ENCODE measurements around the gene OXTR. TPM values are rescaled to one million over a fixed set of nuclear protein-coding genes. Genes with fewer than 3 reads are reported as not detected.
A peak's percentile ranks its signal among the peaks of the same experiment; 100 is the strongest.

OXTR gene
- polyA plus RNA-seq, 3 donors: 1.0 to 1.5 (median 1.1) TPM

DNA sequence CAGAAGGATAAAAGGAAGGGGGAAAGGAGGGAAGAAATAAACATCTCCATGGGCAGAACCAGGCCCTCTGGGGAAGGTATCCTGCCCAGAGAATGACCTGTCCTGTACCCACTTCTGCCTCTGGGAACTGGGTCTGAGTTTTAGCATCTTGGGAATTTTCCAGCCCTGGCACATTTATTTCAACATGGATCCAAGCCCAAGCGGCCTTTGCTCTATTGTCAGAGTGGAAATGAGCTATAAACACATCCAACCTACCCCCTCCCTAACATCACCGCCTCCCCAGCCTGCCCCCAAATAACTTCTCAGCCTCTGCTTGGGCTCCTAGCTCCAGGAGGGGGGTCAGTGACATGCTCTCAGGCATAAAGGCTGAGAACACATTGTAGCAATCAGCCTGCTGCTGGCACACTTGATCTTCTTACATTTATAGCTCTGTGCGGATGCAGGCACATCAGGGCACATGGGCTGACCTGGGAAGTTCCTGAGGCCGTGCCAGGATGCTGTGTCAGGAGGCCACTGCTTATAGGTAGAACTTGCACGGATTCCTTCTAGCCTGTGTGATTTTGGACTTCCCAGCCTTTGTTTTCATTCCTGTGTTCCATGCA lies 4.6 kb upstream of the OXTR start:
- no peak for DNase-seq (ENCODE audit: extremely low read depth in 1 of 11, low read depth in 9 of 11, low spot score in 4 of 11)

DNA sequence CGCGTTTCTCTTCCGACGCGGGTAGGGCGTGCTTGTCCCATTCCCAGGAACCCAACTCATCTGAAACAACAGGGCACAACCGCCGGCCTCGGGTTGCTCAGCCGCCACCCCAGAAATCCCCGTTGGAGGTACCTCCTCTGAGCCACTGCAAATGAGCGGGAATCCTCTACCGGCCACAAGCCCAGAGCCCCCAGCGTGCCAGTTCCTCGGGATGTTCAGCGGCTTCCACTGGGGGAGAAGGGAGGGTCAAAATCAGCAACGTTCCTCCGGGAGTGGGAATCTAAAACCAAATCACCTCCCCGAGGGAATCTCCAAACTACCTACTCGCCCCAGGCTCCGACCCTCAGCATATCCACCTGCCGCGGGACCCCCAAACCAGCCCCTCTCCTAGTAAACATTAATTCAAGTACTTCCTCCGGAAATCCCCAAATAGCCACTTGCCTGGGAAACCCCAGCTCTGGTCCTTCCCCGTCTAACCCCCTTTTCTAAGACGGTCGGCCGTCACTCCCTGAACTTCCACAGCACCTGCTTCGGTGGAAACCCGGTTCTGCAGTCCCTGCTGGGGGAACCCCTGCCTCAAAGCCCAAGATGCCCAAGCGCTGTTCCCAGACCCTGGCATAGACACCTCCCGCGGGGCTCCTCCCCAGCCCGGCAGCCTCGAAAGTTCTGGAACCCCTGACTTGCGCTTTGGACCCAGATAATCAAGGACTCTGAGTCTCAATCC lies 887 bp downstream of the OXTR start:
- no peak for DNase-seq (ENCODE audit: extremely low read depth in 1 of 11, low read depth in 9 of 11, low spot score in 4 of 11)

DNA sequence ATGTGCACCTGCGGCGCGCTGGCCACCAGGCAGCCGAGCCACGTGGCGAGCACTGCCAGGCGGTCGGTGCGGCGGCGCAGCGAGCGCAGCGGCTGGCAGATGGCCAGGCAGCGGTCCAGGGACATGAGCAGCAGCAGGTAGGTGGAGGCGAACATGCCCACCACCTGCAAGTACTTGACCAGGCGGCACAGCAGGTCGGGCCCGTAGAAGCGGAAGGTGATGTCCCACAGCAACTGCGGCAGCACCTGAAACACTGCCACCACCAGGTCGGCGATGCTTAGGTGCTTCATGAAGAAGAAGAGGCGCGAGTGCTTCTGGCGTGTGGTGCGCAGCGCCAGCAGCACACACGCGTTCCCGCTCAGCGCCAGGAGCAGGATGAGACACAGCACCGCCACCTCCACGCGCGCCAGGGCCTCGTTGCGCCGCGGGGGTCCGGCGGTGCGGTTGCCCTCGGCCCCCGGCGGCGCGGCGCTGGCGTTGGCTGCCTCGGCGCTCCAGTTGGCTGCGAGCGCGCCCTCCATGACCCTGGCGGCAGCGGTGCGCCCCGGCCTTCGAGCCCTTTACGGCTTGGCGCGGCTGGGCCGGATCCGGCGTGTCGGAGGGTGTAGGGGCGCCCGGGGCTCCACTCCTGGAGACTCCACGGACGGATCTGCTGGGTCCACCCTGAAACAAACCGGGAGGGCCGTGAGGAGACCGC lies 1.6 kb downstream of the OXTR start:
- peak in 1 of 11 donors; percentile 32 for DNase-seq (ENCODE audit: extremely low read depth in 1 of 11, low read depth in 9 of 11, low spot score in 4 of 11)

DNA sequence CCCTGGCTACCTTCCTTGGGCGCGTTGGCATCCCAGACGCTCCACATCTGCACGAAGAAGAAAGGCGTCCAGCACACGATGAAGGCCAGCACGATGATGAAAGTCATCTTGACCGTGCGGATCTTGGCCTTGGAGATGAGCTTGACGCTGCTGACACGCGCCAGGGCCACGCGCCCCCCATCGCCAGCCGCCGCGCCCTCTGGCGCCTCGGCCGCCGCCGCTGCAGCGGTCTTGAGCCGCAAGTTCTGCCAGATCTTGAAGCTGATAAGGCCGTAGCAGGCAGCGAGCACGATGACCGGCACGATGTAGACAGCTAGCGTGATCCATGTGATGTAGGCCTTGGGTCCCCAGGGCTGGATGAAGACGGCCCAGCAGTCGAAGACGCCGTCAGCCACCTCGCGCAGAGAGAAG lies 2.2 kb downstream of the OXTR start:
- DNase-seq (ENCODE audit: extremely low read depth in 1 of 11, low read depth in 9 of 11, low spot score in 4 of 11): no peak

DNA sequence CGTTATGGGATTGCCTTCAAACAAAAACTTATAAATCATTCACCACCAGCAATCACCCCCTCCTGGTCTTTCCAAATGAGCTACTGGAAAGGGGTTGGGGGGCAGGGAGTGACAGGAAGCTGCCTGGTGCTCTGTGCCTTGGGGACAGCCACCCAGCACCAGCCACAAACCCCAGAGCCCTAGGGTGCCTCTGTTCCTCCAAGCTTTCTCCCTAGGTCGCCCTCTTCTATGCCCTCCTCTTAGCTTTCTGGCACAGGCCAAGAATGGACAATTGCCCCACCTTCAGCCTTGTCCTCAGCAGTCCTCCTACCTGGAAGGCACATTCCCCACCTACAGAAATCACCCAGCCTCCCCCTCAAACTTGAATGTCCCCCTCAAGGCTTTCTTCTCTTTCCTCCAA lies 3.3 kb downstream of the OXTR start:
- DNase-seq (ENCODE audit: extremely low read depth in 1 of 11, low read depth in 9 of 11, low spot score in 4 of 11): no peak

DNA sequence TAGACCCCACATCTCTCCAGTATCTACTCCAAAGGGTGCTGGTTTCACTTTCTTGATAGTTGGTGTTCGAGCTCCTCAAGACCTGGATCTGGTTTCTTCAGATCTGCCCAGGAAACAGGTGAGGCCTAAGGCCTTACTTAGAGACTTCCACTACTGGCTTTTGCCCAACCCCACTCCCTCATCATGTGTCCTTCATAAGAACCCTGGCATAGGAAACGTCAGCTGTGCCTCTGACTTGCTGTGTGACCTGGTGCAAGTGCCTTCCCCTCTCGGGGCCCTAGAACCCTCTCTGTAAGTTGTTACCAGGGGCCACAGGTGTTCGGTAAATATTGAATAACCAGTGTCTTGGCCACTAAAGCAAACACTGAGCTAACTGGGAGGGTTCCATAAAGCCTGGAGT lies 3.9 kb downstream of the OXTR start:
- no peak for DNase-seq (ENCODE audit: extremely low read depth in 1 of 11, low read depth in 9 of 11, low spot score in 4 of 11)

DNA sequence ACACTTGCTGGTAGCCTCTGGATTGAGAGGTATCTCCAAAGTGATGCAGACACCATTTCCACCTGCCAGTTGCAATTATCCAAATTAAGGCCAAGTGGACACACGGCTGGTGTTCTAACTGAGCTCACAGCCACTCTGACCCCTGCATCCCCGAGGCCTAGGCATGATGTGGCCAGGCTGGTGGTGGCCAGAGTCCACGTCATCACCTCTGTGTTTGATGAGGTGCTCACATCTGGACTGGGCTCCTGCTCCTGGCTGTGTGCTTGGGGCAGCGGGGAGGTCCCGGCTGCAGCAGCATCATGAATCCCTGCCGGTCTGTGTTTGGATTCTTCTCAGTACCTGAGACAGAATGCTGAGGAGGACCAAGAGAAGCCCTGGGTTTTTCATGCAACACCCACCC lies 4.9 kb downstream of the OXTR start:
- DNase-seq (ENCODE audit: extremely low read depth in 1 of 11, low read depth in 9 of 11, low spot score in 4 of 11): no peak

DNA sequence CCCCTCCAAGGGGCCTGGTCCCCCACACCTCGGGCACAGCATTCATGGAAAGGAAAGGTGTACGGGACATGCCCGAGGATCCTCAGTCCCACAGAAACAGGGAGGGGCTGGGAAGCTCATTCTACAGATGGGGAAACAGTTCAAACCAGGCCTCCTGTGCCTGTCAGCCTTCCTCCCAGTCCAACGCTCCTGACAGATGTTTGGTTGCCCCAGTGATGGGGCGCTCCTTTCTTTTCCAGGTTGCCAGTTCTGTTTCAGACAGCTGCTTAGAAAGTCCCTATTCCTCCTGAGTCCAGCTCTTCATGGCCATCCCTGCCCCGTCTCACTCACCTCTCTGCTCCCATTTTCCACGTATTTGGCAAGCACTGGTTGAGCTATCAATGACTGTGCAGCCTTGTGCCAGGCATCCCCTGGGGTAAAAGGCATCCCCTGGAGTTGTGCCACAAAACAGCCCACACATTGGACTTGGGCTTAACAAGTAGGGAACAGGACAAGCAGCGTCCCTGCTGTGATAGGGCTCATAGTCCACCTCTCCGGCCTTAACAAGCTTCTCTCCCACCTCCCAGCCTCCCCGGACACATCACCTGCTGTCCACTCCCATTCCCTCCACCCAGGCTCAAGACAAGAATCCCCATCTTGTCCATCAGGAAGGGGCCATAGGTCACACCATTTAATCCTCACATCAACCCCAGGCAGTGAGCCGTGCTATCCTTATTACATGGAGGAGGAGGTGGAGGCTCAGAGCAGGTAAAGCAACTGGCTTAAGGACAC lies 6.6 kb downstream of the OXTR start:
- DNase-seq (ENCODE audit: extremely low read depth in 1 of 11, low read depth in 9 of 11, low spot score in 4 of 11): no peak

DNA sequence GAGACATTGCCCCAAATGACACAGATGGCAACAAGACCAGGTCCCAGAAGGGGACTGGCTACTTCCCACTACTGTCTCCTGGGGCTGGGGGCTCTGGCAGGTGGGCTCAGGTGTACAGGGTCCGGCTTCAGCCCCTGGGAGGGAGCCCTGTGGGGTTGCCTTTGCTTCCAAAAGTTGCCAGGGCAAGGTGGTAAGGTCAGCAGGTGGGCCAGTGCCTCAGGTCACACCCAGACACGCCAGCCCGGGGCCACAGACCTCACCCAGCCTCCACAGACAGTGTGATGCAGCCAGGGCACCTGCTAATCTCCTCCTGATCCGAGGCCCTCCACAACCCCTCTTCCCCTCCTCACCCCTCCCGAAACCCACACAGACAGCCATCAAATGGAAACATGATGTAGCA lies 7.5 kb downstream of the OXTR start:
- no peak for DNase-seq (ENCODE audit: extremely low read depth in 1 of 11, low read depth in 9 of 11, low spot score in 4 of 11)

DNA sequence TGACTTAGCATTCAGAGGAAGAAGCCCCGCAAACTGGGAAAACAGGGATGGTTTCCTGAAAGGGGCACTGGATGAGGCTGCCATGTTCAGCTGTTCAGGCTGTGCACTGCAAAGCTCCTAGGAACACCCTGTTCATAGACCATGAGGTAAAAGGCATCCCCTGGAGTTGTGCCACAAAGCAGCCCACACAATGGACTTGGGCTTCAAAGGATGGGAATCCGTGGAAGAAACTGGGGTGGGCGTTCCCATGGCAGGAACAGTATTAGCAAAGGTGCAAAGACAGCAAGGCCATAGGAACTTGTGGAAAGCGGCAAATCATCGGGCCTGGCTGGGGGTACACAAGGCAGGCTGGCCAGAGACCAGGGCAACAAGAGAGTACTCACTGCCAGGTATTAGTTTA lies 8.9 kb downstream of the OXTR start:
- no peak for DNase-seq (ENCODE audit: extremely low read depth in 1 of 11, low read depth in 9 of 11, low spot score in 4 of 11)

DNA sequence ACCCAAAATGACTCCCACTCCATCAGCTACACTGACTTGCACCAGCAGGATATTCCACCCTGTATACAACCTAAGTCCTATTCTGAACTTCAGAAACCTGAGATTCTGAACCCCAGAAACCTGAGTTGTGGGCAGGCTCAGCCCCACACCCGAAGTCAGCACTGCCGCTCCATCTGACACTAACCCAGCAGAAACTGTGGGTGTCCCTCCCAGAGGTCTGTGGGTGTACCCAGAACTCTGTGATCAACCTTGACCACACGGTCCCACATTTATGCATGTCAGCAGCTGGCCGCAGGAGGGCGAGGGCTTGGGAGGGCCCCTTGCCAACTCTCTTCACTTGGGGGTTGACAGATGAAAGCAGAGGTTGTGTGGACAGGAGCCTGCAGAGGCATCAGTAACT lies 9.3 kb downstream of the OXTR start:
- no peak for DNase-seq (ENCODE audit: extremely low read depth in 1 of 11, low read depth in 9 of 11, low spot score in 4 of 11)

DNA sequence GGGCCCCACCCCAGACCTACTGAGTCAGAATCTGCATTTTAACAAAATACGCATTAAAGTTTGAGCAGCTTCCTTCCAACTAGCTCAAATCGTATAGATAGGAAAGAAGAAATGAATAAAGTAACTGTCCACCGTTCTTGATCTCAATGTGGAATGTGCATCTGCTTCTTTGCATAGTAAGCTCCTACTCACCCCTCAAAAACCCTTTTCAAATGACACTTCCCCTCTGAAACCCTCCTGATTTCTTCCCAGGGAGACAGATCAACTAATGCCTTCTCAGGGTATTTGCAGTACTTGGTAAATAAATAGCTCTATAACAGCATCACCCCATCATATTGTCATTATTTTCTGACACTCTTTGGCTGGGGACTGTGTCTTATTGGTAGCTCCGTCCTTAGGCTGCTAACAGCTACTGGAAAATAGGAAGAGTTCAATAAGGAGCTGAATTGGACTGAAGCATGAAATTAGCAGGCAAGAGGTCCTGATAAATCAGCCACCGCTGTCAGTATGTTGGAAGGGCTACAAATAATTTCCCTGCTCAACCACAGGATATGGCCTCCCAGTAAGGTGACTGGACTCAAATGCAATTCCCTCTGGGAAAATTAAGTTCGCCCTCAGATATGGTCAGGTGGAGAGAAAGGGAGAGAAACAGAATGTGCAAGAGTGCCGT lies 10.2 kb downstream of the OXTR start:
- no peak for DNase-seq (ENCODE audit: extremely low read depth in 1 of 11, low read depth in 9 of 11, low spot score in 4 of 11)

DNA sequence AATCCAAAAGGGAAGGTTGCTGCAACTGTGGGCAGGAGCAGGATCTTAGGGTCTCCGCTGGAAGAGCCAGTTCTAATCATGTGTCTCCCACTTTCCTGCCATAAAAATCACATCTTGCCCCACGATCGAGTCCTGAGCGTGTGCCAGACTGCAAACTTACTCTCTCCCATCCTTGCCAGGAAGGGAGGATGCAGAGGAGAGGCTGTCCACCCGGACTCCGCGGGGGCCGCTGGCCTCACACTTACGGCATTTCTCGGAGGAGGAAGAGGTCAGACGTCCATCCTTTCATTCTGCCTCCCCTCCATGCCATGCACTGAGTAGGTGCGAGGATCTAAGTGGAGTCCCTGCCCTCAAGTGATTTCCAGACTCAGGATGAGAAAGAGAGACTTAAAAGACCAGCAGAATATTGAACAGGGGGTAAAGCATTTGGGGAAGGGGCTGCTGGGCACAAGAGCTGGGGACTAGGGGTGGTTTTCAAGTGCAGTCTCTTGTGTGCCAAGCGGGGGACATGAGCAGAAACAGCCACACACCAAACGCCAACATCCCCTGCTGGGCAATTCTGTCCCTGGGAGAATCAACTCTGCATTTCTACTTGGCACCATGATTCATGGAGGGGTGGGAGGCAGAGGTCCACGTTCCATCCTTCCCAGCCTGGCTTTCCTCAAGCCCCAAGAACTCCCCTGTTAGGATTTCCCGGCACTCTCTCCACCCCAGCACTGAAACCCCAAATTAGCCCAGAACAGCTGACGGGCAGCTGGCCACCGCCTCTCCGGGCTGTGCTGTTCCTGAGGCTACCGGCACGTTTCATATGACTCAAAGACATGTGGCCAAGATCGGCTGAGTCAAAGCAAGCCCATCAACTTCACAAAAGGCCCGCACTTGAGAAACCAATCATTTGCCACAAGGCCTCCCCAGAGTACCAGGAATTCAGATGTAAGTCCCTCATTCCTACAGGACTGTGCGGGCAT lies 11.6 kb downstream of the OXTR start:
- DNase-seq (ENCODE audit: extremely low read depth in 1 of 11, low read depth in 9 of 11, low spot score in 4 of 11): no peak

DNA sequence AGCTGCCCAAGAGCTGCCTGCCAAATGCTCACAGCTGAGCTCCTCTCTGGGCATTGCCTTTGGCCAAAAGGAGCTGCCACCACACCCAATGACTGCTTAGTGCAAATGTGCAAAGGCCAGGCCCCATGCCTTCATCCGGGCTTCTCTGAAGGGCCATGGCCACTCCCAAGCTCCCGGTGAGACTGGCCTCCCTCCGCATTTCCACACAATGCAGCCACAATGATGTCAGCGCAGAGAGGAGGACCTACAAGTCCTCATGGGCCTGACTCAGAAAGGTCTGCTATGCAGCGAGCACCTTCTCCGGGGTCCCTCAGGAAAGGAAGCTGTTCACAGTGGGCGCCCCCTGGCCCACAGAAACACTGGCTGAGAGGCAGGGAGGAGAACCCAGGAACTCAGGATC lies 12.7 kb downstream of the OXTR start:
- DNase-seq (ENCODE audit: extremely low read depth in 1 of 11, low read depth in 9 of 11, low spot score in 4 of 11): no peak

DNA sequence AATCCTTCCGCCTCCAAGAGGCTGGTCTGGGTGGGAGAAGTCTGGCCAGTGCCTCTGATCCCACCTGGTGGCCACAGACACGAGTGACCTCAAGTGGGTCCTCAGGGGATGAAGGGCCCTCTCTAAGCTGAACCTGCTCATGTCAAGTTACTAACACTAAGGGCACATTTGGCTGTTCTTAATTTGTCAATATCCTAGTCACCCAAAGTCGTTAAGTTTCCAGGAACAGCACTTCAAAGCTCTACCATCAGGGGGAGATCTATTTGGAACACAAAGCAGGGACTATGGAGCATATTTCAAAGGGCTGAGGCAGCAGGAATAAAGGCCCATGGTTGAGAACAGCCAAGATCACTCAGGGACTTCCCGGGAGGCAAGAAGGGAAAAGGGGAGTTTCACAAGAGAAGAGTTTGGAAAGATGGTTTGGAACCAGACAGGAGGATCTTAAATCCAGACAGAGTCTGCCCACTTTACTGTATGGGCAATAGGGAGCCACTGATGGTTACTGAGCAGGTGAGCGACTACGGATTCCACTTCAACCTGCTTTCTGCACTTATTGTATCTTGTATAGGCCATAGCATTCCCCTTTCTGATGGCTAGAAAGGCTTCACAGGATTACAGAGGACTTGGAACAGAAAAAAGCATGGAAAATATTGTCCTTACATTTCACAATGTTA lies 13.7 kb downstream of the OXTR start:
- no peak for DNase-seq (ENCODE audit: extremely low read depth in 1 of 11, low read depth in 9 of 11, low spot score in 4 of 11)

DNA sequence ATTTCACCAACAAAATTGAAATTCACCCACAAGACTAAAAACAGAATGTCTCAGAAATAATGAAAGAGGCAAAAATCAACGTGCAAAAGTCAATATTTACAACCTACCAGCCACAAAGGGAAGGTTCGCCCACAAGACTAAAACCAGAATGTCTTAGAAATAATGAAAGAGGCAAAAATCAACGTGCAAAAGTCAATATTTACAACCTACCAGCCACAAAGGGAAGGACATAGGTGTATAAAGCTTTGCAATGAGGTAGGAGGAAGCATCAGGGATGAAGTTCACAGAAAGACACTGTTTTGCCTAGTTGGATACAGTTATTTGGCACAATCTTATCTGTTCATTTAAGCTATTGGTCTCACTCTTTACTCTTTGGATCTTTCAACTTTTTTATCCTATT lies 14.3 kb downstream of the OXTR start:
- no peak for DNase-seq (ENCODE audit: extremely low read depth in 1 of 11, low read depth in 9 of 11, low spot score in 4 of 11)

DNA sequence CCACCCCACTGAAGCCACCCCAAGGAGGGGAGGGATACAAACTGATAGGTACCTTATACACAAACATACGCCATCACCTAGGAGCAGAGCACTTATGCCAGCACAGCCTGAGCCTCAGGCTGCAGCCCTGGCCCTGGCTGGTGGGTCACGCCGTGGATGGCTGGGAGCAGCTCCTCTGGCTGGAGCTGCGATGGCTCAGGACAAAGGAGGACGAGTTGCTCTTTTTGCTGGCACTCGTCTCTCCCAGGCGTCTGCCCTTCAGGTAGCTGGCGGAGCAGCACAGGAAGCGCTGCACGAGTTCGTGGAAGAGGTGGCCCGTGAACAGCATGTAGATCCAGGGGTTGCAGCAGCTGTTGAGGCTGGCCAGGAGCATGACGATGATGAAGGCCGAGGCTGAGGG lies 16.6 kb downstream of the OXTR start:
- DNase-seq (ENCODE audit: extremely low read depth in 1 of 11, low read depth in 9 of 11, low spot score in 4 of 11): no peak

DNA sequence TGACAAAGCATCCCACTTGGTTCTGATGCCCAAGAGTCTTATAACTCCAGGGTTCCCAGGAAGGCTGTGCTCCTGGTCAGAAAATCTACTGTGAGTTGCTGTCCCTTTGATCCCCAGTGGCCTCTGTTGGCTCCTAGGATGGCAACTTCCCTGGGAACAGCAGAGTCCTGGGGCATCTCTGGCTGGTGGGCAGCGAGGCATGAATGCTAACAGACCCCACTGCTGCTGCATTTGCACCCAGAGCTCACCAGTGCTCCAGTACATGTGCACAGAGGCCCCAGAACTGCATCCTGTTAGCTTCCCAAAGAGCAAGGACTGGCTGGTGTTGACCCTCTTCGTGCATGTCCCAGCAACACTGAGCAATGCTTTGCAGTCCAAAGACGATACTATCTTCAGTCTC lies 20.1 kb downstream of the OXTR start:
- DNase-seq (ENCODE audit: extremely low read depth in 1 of 11, low read depth in 9 of 11, low spot score in 4 of 11): no peak

All from renal cortex interstitium (tissue), 11 donors.